Esophagus squamous epithelium (tissue), 5 donors: Measurements from ENCODE around the gene MYO18A. TPM values are rescaled to one million over a fixed set of nuclear protein-coding genes. Genes with fewer than 3 reads are reported as not detected.
A peak's percentile ranks its signal among the peaks of the same experiment; 100 is the strongest.

Source experiments
- DNase-seq: peaks from one replicate; lab custom pipeline; 2025; lab: John Stamatoyannopoulos, UW
- H3K27ac ChIP-seq, 4 donors: fragments of 200-600 bp; sonication (generic); one replicate each; pipeline ENCODE4 v1.5.1; 2016 to 2019; ENCODE audit warnings: mild to moderate bottlenecking in 1 of 4
- H3K27me3 ChIP-seq, 4 donors: fragments of 200-600 bp; sonication (generic); 1 replicate in 3 of 4; 2 replicates in 1 of 4; pipeline versions ENCODE4 v1.5.1 to v1.6.0; 2017 to 2021; ENCODE audit warnings: antibody characterized with exemption in 1 of 4
- H3K36me3 ChIP-seq, 3 donors: fragments of 200-600 bp; sonication (generic); one replicate each; pipeline ENCODE4 v1.5.1; 2016 to 2019
- H3K4me1 ChIP-seq, 3 donors: fragments of 200-600 bp; sonication (generic); one replicate each; pipeline ENCODE4 v1.5.1; 2017 to 2019
- H3K4me3 ChIP-seq, 4 donors: fragments of 200-600 bp; sonication (generic); 1 replicate in 3 of 4; 2 replicates in 1 of 4; pipeline ENCODE4 v1.5.1; 2016 to 2019; ENCODE audit warnings: mild to moderate bottlenecking in 2 of 4, moderate library complexity in 1 of 4
- H3K9me3 ChIP-seq, 3 donors: fragments of 200-600 bp; sonication (generic); one replicate each; pipeline ENCODE4 v1.5.1; 2016 to 2019
- CTCF ChIP-seq, 6 experiments: fragments of 450-650 bp in 4 of 6; fragments of 200-600 bp in 2 of 6; sonication (generic) in 2 of 6; IDR thresholded peaks; one replicate each; pipeline ENCODE4 v1.5.1; 2016 to 2019; ENCODE audit warnings: antibody characterized with exemption in 6 of 6, mild to moderate bottlenecking in 4 of 6, moderate library complexity in 4 of 6
- POLR2A ChIP-seq, 4 donors: fragments of 450-650 bp; IDR thresholded peaks; one replicate each; pipeline ENCODE4 v1.6.1; 2017; ENCODE audit warnings: antibody characterized with exemption in 4 of 4, mild to moderate bottlenecking in 4 of 4, moderate library complexity in 3 of 4
- WGBS, 2 donors: methylation state at CpG; one replicate each; pipeline ENCODE4 v1.1.5; 2018; 5-methylcytosine and 5-hydroxymethylcytosine counted together
- intact Hi-C: fragments of 100-400 bp; cut with DNase I; formaldehyde crosslinking; loops from one replicate; pipeline ENCODE4 v1.15.0; 2022
- total RNA-seq, 4 donors: library from RNA; depleted of rRNA; stranded (reverse); fragments of >200 nt; gene quantifications; one replicate each; pipeline ENCODE4 v1.1.0, GENCODE V29; 2016
- donor health status: DM: yes; HTN: yes; CAD: no.

MYO18A gene
- total RNA-seq, 4 donors from 2014 or later = 44.0 to 74.9 (median 68.5) TPM

DNA sequence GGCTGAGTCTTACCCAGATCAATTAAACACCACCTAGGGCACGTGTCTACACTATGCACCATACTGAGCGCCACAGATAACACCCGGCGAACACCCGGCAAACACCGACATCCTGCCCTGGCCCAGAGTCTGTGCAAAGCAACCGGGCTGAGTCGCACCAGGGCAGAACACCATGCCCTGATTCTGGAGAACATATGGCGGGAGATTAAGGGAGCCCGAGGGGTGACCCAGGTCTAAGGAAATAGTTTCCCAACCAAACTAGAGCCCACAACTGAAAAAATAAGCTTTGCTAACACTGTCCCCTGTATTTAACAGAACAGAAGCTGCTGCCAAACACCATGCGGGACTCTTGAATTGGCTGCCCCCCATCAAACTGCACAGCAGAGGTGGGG lies 22.1 kb downstream of the MYO18A start:
- WGBS, 2 donors = 73 to 80% methylated on average over 4 to 10 of the region's 11 CpGs
- H3K9me3 ChIP-seq = no peaks in the 10 kb centered on the region
- intact Hi-C loops = loop anchor here (10.0 kb wide), 1 partner anchor 137 kb away; the partner anchor contains the start of gene NUFIP2
- no peaks in the 10 kb centered on the region for H3K27me3 ChIP-seq
- peaks cover 0 to 24% (median 0%) of the 10 kb centered on the region in 3 donors for H3K36me3 ChIP-seq
- DNase-seq = no peak
- TF ChIP-seq CTCF (IDR thresholded peaks at IDR 0.05) (no peak), POLR2A (IDR thresholded peaks at IDR 0.05) (no peak)
- peak overlapping the region; percentile 39 to 87 (median 82) for H3K27ac ChIP-seq
- peaks cover 52 to 76% (median 61%) of the 10 kb centered on the region in 3 donors for H3K4me1 ChIP-seq
- no peak overlapping the region for H3K4me3 ChIP-seq

GRCh38 chr17:29157310-29157709 lies 22.9 kb downstream of the MYO18A start:
- WGBS, 2 donors = 43 to 50% methylated on average over 1 of the region's 1 CpG
- Histone ChIP-seq H3K4me3 (no peak overlapping the region), H3K4me1 (peaks cover 52 to 69% (median 61%) of the 10 kb centered on the region in 3 donors), H3K27ac (peak overlapping the region; percentile 80 to 87 (median 85)), H3K36me3 (peaks cover 0 to 16% (median 0%) of the 10 kb centered on the region in 3 donors), H3K9me3 (no peaks in the 10 kb centered on the region), H3K27me3 (no peaks in the 10 kb centered on the region)
- no peak for DNase-seq
- TF ChIP-seq POLR2A (IDR thresholded peaks at IDR 0.05) = no peak
- no peak for TF ChIP-seq CTCF (IDR thresholded peaks at IDR 0.05)
- intact Hi-C loops = loop anchor here (10.0 kb wide), 1 partner anchor 137 kb away; the partner anchor contains the start of gene NUFIP2

DNA sequence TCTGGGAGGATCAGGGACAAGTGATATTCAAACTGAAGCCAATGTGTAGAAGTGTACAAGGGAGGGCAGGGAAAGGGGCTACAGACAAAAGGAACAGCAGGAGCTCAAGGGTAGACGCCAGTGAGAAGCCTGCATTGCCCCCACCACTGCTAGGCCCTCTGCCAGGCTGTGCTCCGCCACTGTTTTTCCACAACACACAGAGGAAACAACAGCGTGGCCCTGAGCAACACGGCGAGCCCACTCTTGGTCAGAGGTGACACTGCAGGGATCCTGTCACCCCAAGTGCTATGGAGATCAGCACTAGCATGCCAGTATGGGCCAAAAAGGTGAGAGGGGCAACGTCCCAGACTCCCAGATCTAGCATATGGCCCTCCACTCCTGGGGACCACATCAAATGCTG lies 23.4 kb downstream of the MYO18A start:
- no peaks in the 10 kb centered on the region for H3K27me3 ChIP-seq
- no peak for DNase-seq
- peak overlapping the region; percentile 80 to 87 (median 85) for H3K27ac ChIP-seq
- peaks cover 52 to 74% (median 64%) of the 10 kb centered on the region in 3 donors for H3K4me1 ChIP-seq
- H3K9me3 ChIP-seq = no peaks in the 10 kb centered on the region
- TF ChIP-seq POLR2A (IDR thresholded peaks at IDR 0.05) (no peak), CTCF (IDR thresholded peaks at IDR 0.05) (no peak)
- H3K36me3 ChIP-seq = peaks cover 0 to 11% (median 0%) of the 10 kb centered on the region in 3 donors
- no peak overlapping the region for H3K4me3 ChIP-seq
- intact Hi-C loops = loop anchor here (10.0 kb wide), 1 partner anchor 138 kb away; the partner anchor contains the start of gene NUFIP2
- WGBS, 2 donors = 59 to 97% methylated on average over 3 to 4 of the region's 6 CpGs

DNA sequence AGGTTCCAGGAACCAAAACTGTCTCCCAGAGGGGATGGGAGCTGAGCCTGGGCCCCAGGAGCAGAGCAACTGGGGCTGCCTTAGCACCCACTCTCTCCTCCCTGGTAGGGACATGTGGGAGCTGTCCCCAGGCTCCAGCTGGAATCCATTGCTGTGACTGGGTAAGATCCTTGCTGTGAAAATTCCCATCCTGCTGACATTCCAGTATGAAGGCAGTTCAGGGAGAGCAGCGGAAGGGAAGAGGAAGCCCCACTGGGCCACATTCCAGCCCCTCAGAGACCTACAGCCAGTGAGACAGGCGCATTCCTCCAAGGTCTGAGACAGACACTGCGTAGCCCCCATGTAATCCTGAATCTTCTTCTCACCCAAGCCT lies 24.2 kb downstream of the MYO18A start:
- WGBS, 2 donors = no CpG with 5 or more reads among the region's 3 CpGs
- intact Hi-C loops = loop anchor here (10.0 kb wide), 1 partner anchor 139 kb away; the partner anchor contains the start of gene NUFIP2
- no peak for DNase-seq
- no peak overlapping the region for H3K4me3 ChIP-seq
- TF ChIP-seq CTCF (IDR thresholded peaks at IDR 0.05) (no peak), POLR2A (IDR thresholded peaks at IDR 0.05) (no peak)
- peak overlapping the region; percentile 80 to 87 (median 85) for H3K27ac ChIP-seq
- no peaks in the 10 kb centered on the region for H3K9me3 ChIP-seq
- peaks cover 52 to 83% (median 70%) of the 10 kb centered on the region in 3 donors for H3K4me1 ChIP-seq
- no peaks in the 10 kb centered on the region for H3K27me3 ChIP-seq
- H3K36me3 ChIP-seq = peaks cover 0 to 10% (median 0%) of the 10 kb centered on the region in 3 donors

- 12 to 40% methylated on average over 6 to 7 of the region's 11 CpGs for WGBS, 2 donors
- DNase-seq = no peak
- peak overlapping the region; percentile 80 to 87 (median 85) for H3K27ac ChIP-seq
- H3K4me1 ChIP-seq = peaks cover 57 to 88% (median 75%) of the 10 kb centered on the region in 3 donors
- TF ChIP-seq POLR2A (IDR thresholded peaks at IDR 0.05) (peak in 1 of 4 donors; percentile 14), CTCF (IDR thresholded peaks at IDR 0.05) (no peak)
- H3K4me3 ChIP-seq = peak overlapping the region in 1 of 4 donors; percentile 22
- intact Hi-C loops = loop anchor here (10.0 kb wide), 1 partner anchor 139 kb away; the partner anchor contains the start of gene NUFIP2
- no peaks in the 10 kb centered on the region for H3K9me3 ChIP-seq
- no peaks in the 10 kb centered on the region for H3K27me3 ChIP-seq
- peaks cover 0 to 4% (median 0%) of the 10 kb centered on the region in 3 donors for H3K36me3 ChIP-seq
Observed at GRCh38 chr17:29155227-29155965, 24.8 kb downstream of the MYO18A start.
